KMS-11 (cell line): Measurements from ENCODE around the gene RNF44.

Experiments used
- H2AFZ ChIP-seq: fragments of 200-600 bp; sonication (generic); 2 replicates; pipeline ENCODE4 v1.6.1; 2016; ENCODE audit warnings: antibody characterized with exemption, mixed run types, low read depth
- H3K27ac ChIP-seq: fragments of 200-600 bp; sonication (generic); 2 replicates; pipeline ENCODE4 v1.6.1; 2016; ENCODE audit warnings: mild to moderate bottlenecking, mixed run types
- H3K27me3 ChIP-seq: fragments of 200-600 bp; sonication (generic); 2 replicates; pipeline ENCODE4 v1.6.1; 2017; ENCODE audit warnings: mild to moderate bottlenecking, low read depth, mixed run types, moderate library complexity; ENCODE audit not compliant: insufficient read depth
- H3K36me3 ChIP-seq: fragments of 200-600 bp; sonication (generic); 2 replicates; pipeline ENCODE4 v1.6.1; 2017; ENCODE audit warnings: mild to moderate bottlenecking, mixed run types; ENCODE audit not compliant: insufficient read depth
- H3K4me1 ChIP-seq: fragments of 200-600 bp; sonication (generic); 2 replicates; pipeline ENCODE4 v1.6.1; 2016; ENCODE audit warnings: mild to moderate bottlenecking, low read depth, mixed run types; ENCODE audit not compliant: poor library complexity, severe bottlenecking
- H3K4me2 ChIP-seq: fragments of 200-600 bp; sonication (generic); 2 replicates; pipeline ENCODE4 v1.7.0; 2016; ENCODE audit warnings: mild to moderate bottlenecking, mixed run types
- H3K4me3 ChIP-seq: fragments of 200-600 bp; sonication (generic); IDR thresholded peaks from 2 replicates; pipeline ENCODE4 v1.6.1; 2017; ENCODE audit warnings: low read depth, low read length, mixed read lengths; ENCODE audit not compliant: insufficient read depth
- H3K79me2 ChIP-seq: fragments of 200-600 bp; sonication (generic); 2 replicates; pipeline ENCODE4 v1.6.1; 2016; ENCODE audit warnings: low read depth, mixed run types; ENCODE audit not compliant: insufficient read depth
- H3K9ac ChIP-seq: fragments of 200-600 bp; sonication (generic); 2 replicates; pipeline ENCODE4 v1.6.1; 2016; ENCODE audit warnings: mild to moderate bottlenecking, mixed run types
- H4K20me1 ChIP-seq: fragments of 200-600 bp; sonication (generic); 2 replicates; pipeline ENCODE4 v1.6.1; 2016; ENCODE audit warnings: mild to moderate bottlenecking, mixed run types; ENCODE audit not compliant: insufficient read depth
- TF ChIP-seq, protein P1 (sequence below): fragments of 200-600 bp; sonication (generic); conservative IDR thresholded peaks from 2 replicates; pipeline ENCODE4 v1.6.1; 2017; ENCODE audit warnings: low read depth, mild to moderate bottlenecking, antibody characterized with exemption, low read length, moderate library complexity, mixed read lengths

Gene RNF44

DNA sequence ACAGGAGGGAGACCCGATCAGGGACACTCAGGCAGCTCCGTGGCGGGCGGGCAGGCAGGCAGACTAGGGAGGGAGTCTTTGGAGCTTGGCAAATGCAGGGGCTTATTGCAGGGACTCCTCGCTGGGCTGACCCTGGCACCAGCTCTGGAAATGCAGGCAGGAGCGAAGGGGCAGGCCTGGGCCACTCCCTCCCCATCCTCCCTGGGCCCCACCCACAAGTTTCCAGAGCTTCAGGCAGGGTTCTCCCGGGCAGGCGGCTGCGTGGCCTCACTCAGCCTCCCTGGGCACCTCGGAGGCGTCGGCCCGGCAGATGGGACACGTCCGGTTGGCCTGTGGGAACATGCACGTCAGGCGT is 8.5 kb downstream of the RNF44 start:
- H3K36me3 ChIP-seq = no peaks in the 10 kb centered on the region
- peaks cover 12% of the 10 kb centered on the region for H3K79me2 ChIP-seq
- H4K20me1 ChIP-seq = no peaks in the 10 kb centered on the region
- no peak overlapping the region for H3K27ac ChIP-seq
- H3K4me3 ChIP-seq = no peak overlapping the region
- no peak overlapping the region for H3K4me2 ChIP-seq
- TF ChIP-seq, protein P1, sequence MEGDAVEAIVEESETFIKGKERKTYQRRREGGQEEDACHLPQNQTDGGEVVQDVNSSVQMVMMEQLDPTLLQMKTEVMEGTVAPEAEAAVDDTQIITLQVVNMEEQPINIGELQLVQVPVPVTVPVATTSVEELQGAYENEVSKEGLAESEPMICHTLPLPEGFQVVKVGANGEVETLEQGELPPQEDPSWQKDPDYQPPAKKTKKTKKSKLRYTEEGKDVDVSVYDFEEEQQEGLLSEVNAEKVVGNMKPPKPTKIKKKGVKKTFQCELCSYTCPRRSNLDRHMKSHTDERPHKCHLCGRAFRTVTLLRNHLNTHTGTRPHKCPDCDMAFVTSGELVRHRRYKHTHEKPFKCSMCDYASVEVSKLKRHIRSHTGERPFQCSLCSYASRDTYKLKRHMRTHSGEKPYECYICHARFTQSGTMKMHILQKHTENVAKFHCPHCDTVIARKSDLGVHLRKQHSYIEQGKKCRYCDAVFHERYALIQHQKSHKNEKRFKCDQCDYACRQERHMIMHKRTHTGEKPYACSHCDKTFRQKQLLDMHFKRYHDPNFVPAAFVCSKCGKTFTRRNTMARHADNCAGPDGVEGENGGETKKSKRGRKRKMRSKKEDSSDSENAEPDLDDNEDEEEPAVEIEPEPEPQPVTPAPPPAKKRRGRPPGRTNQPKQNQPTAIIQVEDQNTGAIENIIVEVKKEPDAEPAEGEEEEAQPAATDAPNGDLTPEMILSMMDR = no peak
- H3K4me1 ChIP-seq = peaks cover 6% of the 10 kb centered on the region
- H2AFZ ChIP-seq = no peak overlapping the region
- H3K9ac ChIP-seq = no peak overlapping the region
- no peaks in the 10 kb centered on the region for H3K27me3 ChIP-seq

DNA sequence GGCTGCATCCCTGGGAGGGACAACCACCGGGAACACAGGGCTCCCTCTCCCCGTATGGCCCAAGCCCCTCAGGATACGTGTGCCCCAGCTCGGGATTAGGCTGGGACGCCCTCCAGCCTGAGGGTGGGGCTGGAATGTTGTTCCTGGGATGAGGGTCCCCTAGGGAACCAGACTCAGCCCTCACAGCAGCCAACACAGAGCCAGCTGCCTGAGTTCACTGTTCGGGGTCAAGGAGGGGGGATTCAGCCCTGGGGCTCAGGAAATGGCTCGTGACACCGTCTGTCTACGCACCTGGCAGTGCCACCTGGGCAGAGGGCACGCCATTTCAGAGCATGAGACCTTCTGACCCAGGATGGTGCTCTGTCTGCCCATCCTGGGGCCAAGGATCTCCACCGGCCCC is 8.9 kb downstream of the RNF44 start:
- no peaks in the 10 kb centered on the region for H3K36me3 ChIP-seq
- H3K4me1 ChIP-seq = peaks cover 1% of the 10 kb centered on the region
- no peak overlapping the region for H3K4me3 ChIP-seq
- H3K9ac ChIP-seq = no peak overlapping the region
- H3K27me3 ChIP-seq = no peaks in the 10 kb centered on the region
- no peak overlapping the region for H3K27ac ChIP-seq
- TF ChIP-seq, protein P1 = no peak
- H4K20me1 ChIP-seq = no peaks in the 10 kb centered on the region
- H2AFZ ChIP-seq = no peak overlapping the region
- H3K79me2 ChIP-seq = peaks cover 8% of the 10 kb centered on the region
- H3K4me2 ChIP-seq = no peak overlapping the region

DNA sequence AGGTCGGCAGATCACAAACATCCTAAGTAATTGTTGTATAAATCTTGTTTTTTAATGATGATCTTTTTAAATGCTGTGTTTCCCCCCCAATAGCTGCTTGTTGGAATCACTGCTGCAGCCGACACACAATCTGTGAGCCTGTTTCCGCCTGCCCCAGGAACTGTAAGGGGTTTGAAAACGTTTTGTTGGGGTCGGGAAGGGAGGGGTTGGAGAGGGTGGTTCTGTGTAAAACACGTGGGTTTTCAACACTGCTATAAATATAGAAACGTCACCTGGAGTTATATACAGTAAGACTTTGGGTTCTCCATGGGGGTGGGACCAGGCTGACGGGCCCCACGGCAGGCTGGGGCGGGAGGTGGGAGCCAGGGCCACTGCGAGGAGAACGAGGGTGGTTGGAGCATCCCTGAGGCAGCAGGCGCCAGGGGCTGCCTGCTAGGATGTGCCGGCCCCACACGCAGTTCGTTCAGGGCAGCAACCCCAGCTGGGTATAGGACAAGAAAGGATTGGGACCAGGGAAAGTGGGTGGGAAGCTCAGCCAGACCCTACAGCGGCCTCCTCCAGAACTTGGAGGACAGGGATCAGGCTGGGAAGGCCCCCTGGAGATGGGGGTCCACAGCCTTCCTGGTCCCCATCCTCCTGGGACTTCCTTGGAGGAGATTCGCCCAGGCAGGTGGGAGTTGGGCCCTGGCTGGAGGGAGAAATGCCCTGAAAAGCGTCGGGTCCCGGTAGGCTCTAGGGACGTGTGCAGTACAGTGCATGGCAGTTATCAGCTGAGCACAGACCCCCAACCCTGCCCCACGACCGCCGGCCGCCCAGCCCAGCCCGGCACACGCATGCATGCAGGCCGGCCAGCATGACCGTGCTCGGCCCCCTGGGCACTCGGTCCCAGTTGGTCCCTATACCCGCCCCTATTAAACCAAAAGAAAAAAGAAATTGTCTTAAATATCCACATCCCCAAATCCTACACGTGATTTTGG is 9.7 kb downstream of the RNF44 start:
- TF ChIP-seq, protein P1 = no peak
- Histone ChIP-seq H2AFZ (no peak overlapping the region), H3K4me3 (no peak overlapping the region), H4K20me1 (no peaks in the 10 kb centered on the region), H3K4me1 (no peaks in the 10 kb centered on the region), H3K79me2 (0 out of 2 replicates have a peak, but pooled peaks cover under 1% of the 10 kb centered on the region), H3K36me3 (no peaks in the 10 kb centered on the region), H3K9ac (no peak overlapping the region), H3K4me2 (no peak overlapping the region), H3K27ac (no peak overlapping the region), H3K27me3 (no peaks in the 10 kb centered on the region)

DNA sequence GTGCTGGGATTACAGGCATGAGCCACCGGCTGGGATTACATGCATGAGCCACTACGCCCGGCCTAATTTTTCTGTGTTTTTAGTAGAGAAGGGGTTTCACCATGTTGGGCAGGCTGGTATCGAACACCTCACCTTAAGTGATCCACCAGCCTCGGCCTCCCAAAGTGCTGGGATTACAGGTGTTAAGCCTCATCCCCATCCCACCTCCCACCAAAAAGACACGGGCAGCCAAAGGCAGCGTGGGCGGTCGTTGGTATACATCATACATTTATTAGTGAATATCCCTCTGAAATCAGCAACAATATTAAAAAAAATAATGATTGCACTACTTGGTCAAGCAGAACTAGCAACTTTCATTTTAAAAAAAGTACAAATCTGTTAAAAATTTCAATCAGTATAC is 10.7 kb downstream of the RNF44 start:
- Histone ChIP-seq H3K79me2 (no peaks in the 10 kb centered on the region), H4K20me1 (no peaks in the 10 kb centered on the region), H3K9ac (no peak overlapping the region), H3K4me3 (no peak overlapping the region), H3K4me1 (no peaks in the 10 kb centered on the region), H3K27me3 (no peaks in the 10 kb centered on the region), H2AFZ (no peak overlapping the region), H3K4me2 (no peak overlapping the region), H3K36me3 (no peaks in the 10 kb centered on the region), H3K27ac (no peak overlapping the region)
- TF ChIP-seq, protein P1 = no peak
